SK-MEL-5 (cell line): ENCODE results near the gene PSMD2. TPM values are rescaled to one million over a fixed set of nuclear protein-coding genes. Genes with fewer than 3 reads are reported as not detected.
A peak's percentile ranks its signal among the peaks of the same experiment; 100 is the strongest.

Experiments
- DNase-seq: peaks from one replicate; pipeline ENCODE4 v3.0.0-alpha.2; 2016; ENCODE audit warnings: low read depth, low spot score
- in situ Hi-C: cut with HindIII; loops from 2 replicates; pipeline ENCODE4 v1.10.0; 2016; ENCODE audit warnings: low sequenced_read_pairs, high pct_unique_total_duplicates, low pct_unique_long_range_greater_than_20kb
- total RNA-seq: library from RNA; depleted of rRNA; stranded (reverse); fragments of >200 nt; shearing (Covaris generic); gene quantifications from 2 replicates; pipeline ENCODE4 v1.2.3, GENCODE V29; 2014

The PSMD2 gene
- total RNA-seq, 1 experiment from 2014 or later, result 430 TPM

- DNase-seq, result no peak
- in situ Hi-C loops, result no loop called here
These were observed 9.7 kb downstream of the PSMD2 start for GRCh38 chr3:184308744-184309143.

GRCh38 chr3:184311633-184312032, 12.6 kb downstream of the PSMD2 start:
- no peak for DNase-seq
- in situ Hi-C loops, result no loop called here

- DNase-seq, result peak; percentile 89
- in situ Hi-C loops, result no loop called here
These were observed 15.3 kb downstream of the PSMD2 start, which contains the start of gene EIF4G1 for GRCh38 chr3:184314363-184314699. Gene EIF4G1, plus strand, starts transcription at chr3:184314606. Its CDS starts 1,191 bp downstream, at chr3:184315797.

GRCh38 chr3:184314700-184315542, 15.9 kb downstream of the PSMD2 start:
- peak; percentile 42 for DNase-seq
- in situ Hi-C loops, result no loop called here

GRCh38 chr3:184315543-184315867, 16.5 kb downstream of the PSMD2 start:
- in situ Hi-C loops, result no loop called here
- no peak for DNase-seq

- in situ Hi-C loops, result no loop called here
- DNase-seq, result no peak
These were observed 17.0 kb downstream of the PSMD2 start for GRCh38 chr3:184315871-184316661.

GRCh38 chr3:184316792-184317191, 17.8 kb downstream of the PSMD2 start:
- in situ Hi-C loops, result no loop called here
- no peak for DNase-seq

GRCh38 chr3:184317201-184317600, 18.2 kb downstream of the PSMD2 start:
- in situ Hi-C loops, result no loop called here
- no peak for DNase-seq

GRCh38 chr3:184320104-184320445, 21.0 kb downstream of the PSMD2 start:
- in situ Hi-C loops, result no loop called here
- peak; percentile 66 for DNase-seq

GRCh38 chr3:184321666-184322065, 22.6 kb downstream of the PSMD2 start:
- in situ Hi-C loops, result no loop called here
- DNase-seq, result no peak

GRCh38 chr3:184322731-184323487, 23.9 kb downstream of the PSMD2 start:
- no peak for DNase-seq
- in situ Hi-C loops, result no loop called here

- in situ Hi-C loops, result no loop called here
- DNase-seq, result no peak
These were observed 24.7 kb downstream of the PSMD2 start for GRCh38 chr3:184323696-184324095.

- no peak for DNase-seq
- in situ Hi-C loops, result no loop called here
These were observed 26.2 kb downstream of the PSMD2 start for GRCh38 chr3:184325269-184325668.

- in situ Hi-C loops, result no loop called here
- DNase-seq, result no peak
These were observed 26.8 kb downstream of the PSMD2 start for GRCh38 chr3:184325715-184326369.

GRCh38 chr3:184327171-184327570, 28.1 kb downstream of the PSMD2 start:
- in situ Hi-C loops, result no loop called here
- no peak for DNase-seq

GRCh38 chr3:184328516-184328915, 29.5 kb downstream of the PSMD2 start:
- in situ Hi-C loops, result no loop called here
- no peak for DNase-seq

- DNase-seq, result no peak
- in situ Hi-C loops, result no loop called here
These were observed 33.5 kb downstream of the PSMD2 start for GRCh38 chr3:184332370-184333090.
